Fibroblast of mammary gland (primary cell): ENCODE data around the gene ZNF532.
A peak's percentile ranks its signal among the peaks of the same experiment; 100 is the strongest.
"Not testable (repeated sequence)": the region's sequence is repeated elsewhere in the genome, so short reads cannot be mapped to it uniquely, and the experiment has no call there.

Experiments
- DNase-seq: peaks from one replicate; pipeline ENCODE4 v3.0.0-alpha.2; 2010; ENCODE audit warnings: low read depth
- H3K4me3 ChIP-seq: 2 replicates; pipeline ENCODE4 v1.5.1; 2011; ENCODE audit warnings: low read depth, mild to moderate bottlenecking, low read length, moderate library complexity; ENCODE audit not compliant: control insufficient read depth
- CTCF ChIP-seq: conservative IDR thresholded peaks from 2 replicates; pipeline ENCODE4 v1.5.1; 2011; ENCODE audit warnings: low read depth, low read length, inconsistent platforms; ENCODE audit not compliant: control insufficient read depth, insufficient read depth

Gene ZNF532

GRCh38 chr18:58827428-58827827 lies 37.2 kb upstream of the ZNF532 start:
- H3K4me3 ChIP-seq = no peak overlapping the region
- no peak for TF ChIP-seq CTCF
- DNase-seq = no peak

- TF ChIP-seq CTCF = no peak
- no peak for DNase-seq
- no peak overlapping the region for H3K4me3 ChIP-seq
Measured at GRCh38 chr18:58827886-58828285, 36.8 kb upstream of the ZNF532 start.

- no peak for TF ChIP-seq CTCF
- DNase-seq = no peak
- H3K4me3 ChIP-seq = no peak overlapping the region
Measured at GRCh38 chr18:58828399-58829121, 36.1 kb upstream of the ZNF532 start.

DNA sequence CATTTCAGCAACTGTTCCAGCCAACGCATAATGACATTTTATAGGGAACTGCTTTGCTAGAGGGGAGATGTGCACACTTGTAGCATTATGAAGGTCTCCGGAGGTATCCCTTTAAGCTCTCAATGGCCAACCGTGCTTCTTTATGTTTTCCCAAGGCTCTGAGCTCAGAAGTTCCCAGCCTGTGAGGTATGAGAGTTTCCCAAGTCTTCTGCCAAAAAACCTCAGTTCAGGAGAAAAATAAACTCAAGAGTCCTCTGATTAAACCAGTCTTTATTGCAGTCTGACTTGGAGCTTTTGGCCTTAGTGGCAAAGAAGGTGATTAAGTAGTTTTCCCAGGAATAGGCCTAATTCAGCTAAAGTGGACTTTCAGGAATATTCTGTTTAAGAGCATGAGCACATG lies 35.4 kb upstream of the ZNF532 start:
- no peak for TF ChIP-seq CTCF
- no peak overlapping the region for H3K4me3 ChIP-seq
- DNase-seq = no peak

- DNase-seq, H3K4me3 ChIP-seq: not testable (repeated sequence)
Measured at GRCh38 chr18:58829886-58830285, 34.8 kb upstream of the ZNF532 start.

DNA sequence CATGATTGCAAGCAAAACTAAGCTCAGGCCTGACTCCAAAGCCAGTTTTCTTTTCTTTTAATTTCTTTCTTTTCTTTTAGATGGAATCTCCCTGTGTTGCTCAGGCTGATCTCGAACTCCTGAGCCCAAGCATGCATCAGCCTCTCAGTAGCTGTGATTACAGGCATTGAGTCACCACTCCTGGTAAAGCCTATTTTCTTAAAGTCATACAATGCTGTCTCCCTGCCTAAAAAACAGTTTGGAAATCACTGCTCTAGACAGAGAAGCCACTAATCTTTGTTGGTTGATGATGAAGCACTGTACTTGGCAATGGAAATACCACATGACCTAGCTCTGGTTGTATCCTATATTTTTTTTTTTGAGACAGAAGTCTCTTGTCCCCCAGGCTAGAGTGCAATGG lies 33.1 kb upstream of the ZNF532 start:
- peak; percentile 64 for DNase-seq
- no peak for TF ChIP-seq CTCF
- H3K4me3 ChIP-seq = no peak overlapping the region

- no peak for DNase-seq
- no peak overlapping the region for H3K4me3 ChIP-seq
- TF ChIP-seq CTCF = no peak
Measured at GRCh38 chr18:58838165-58838860, 26.4 kb upstream of the ZNF532 start.
